Activated CD4-positive, CD25-positive, alpha-beta regulatory T cell treated with anti-CD3 and anti-CD28 coated beads, Interleukin-2, amount 50 U/mL, for 72 hours (primary cell): ENCODE measurements around the gene MT1G.
"Not testable (repeated sequence)": the region's sequence is repeated elsewhere in the genome, so short reads cannot be mapped to it uniquely, and the experiment has no call there.

Source experiments
- DNase-seq: peaks from one replicate; pipeline ENCODE4 v3.0.0; 2021

MT1G gene

DNA sequence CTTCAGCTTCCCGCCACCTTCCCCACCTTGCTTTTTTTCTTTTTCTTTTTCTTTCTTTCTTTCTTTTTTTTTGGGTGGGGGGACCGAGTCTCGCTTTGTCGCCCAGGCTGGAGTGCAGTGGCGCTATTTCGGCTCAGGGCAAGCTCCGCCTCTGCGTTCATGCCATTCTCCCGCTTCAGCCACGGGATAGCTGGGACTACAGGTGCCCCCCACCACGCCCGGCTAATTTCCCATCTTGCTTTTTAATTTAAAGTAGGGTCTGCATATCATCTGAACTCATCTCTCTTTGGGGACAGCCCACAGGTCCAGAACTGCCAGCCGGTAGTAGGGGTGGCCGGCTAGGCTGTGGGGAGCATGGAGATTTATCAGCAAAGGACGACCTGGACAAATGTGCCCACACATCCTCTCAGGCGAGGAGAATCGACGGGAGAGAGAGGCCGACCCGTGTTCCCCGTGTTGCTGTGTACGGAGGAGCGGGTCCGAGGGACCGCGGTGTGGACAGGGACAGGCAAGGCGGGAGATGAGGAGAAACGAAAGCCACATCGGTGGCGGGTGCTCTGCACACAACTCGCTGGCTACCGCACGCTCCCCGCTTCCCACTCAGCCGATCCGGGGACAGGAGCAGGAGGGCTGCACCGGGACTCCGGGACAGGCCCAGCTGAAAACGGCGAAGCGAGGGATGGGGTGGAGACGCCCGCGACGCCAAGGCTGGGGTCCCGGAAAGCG, 33.0 kb downstream of the MT1G start:
- no peak for DNase-seq

DNA sequence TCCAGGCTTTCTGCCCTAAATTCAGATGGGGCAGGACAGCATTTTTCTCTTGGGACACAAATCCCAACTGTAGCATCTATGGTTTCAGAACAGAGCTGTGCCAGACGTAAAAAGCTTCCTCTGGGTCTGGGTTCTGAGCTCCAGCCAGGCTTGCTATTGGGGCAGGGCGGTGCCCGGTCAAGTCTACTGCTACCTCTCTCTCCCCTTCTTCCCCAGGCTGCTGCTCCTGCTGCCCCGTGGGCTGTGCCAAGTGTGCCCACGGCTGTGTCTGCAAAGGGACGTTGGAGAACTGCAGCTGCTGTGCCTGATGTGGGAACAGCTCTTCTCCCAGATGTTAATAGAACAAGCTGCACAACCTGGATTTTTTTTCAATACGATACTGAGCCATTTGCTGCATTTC, 34.3 kb downstream of the MT1G start:
- DNase-seq = no peak

DNA sequence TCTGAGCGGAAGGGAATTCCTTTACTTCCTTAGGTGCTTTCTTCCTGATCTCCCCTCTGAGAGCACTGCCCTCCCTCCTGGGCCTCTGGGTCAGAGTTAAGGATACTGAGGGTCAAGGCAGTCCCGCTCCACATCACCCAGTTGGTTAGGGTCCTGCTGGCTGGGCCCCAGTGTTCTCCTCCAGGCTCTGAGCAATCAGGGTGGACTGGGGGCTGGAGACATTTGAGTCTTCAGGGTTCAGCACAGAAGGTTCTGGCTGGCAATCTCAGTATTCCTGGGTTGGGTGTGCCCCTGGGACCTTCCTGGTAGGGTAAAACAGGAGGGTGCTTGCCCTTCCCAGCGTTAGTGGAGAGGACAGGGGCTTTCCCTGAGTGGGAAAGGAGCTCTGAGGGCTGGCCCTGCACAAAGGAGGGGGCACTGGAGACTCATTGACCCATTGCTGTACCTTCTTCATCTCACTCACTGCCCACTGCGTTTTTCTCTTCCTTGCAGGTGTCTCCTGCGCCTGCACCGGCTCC, 35.0 kb downstream of the MT1G start:
- no peak for DNase-seq

DNA sequence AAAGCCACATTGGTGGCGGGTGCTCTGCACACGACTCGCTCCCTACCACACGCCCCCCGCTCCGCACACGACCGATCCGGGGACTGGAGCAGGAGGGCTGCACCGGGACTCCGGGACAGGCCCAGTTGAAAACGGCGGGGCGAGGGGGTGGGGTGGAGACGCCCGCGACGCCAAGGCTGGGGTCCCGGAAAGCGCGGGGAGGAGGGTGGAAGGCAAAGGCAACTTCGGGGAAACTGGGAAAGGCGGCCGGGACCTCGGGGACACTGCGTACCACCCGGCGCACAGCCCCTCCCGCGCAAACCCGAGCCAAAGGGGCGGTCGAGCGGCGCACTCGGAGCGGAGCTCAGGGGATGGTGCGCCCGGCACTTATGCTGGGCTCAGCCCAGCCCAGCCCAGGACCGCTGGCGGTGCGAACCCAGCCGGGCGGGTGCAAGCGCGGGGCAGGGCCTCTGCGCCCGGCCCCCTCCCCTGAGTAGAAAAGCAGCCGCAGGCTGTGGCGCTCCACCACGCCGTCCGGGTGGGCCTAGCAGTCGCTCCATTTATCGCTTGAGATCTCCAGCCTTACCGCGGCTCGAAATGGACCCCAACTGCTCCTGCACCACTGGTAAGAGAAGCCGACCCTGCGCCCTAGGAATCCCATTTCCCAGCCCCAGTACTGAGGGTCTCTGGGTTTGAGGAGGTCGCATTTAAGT, 35.6 kb downstream of the MT1G start, which contains the start of gene MT1M:
TSS of gene MT1M (plus strand) at position 504 of the 692 bp plus-strand sequence. CDS start at position 577, 73 bp downstream.
- DNase-seq = no peak

DNA sequence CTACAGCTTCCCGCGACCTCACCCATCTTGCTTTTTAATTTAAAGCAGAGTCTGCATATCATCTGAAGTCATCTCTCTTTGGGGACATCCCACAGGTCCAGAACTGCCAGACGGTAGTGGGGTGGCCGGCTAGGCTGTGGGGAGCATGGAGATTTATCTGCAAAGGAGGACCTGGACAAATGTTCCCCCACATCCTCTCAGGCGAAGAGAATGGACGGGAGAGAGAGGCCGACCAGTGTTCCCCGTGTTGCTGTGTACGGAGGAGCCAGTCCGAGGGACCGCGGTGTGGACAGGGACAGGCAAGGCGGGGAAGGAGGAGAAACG, 36.1 kb downstream of the MT1G start:
- no peak for DNase-seq

DNA sequence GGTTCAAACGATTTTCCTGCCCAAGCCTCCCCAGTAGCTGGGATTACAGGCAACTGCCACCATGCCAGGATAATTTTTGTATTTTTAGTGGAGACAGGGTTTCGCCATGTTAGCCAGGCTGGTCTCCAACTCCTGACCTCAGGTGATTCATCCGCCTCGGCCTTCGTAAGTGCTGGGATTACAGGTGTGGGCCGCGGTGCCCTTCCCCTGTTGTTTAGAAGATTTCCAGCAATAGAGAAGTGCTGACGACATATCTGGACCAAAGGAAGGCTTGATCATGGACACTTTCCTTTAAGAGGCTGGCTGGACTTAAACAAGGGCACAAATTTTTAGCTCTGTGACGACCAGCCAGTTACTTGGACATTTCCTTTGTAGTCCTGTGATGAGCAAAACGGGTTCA, 36.7 kb downstream of the MT1G start:
- no peak for DNase-seq

DNA sequence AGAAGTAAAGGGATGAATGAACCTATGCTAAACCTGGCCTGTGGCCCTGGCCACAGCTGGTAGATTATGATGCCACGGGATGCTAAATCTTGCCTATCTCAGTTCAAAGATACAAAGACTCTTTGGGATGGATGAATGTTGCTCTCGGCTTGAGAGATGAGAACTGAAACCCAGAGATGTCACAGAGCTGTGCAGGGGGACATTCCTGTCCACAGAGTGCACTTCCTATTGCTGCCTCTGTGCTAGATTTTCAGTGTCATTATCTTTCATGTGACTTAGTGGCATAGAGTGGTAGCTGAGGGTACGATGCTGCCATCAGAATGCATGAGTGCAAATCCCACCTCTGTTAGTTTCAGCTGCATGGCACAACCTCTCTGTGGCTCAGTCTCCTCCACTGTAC, 37.7 kb downstream of the MT1G start:
- DNase-seq = no peak

DNA sequence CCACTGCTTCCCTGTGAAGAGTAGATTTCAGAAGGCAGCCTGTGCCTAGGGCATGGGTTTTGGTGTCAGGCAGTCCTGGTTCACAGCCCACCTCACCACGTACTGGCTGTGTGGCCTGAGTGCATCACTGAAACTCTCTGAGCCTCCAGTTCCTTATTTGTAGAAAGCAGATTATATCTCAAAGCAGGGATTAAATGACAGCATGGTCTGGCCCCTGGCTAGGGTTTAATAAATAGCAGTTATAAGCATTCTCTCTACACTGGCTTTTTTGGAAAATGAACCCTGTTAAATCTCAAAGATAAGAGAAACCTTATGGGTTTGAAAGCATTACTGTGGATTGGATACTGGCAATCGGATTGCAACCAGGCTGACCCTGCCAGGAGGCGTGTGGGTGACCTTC, 38.3 kb downstream of the MT1G start:
- no peak for DNase-seq

DNA sequence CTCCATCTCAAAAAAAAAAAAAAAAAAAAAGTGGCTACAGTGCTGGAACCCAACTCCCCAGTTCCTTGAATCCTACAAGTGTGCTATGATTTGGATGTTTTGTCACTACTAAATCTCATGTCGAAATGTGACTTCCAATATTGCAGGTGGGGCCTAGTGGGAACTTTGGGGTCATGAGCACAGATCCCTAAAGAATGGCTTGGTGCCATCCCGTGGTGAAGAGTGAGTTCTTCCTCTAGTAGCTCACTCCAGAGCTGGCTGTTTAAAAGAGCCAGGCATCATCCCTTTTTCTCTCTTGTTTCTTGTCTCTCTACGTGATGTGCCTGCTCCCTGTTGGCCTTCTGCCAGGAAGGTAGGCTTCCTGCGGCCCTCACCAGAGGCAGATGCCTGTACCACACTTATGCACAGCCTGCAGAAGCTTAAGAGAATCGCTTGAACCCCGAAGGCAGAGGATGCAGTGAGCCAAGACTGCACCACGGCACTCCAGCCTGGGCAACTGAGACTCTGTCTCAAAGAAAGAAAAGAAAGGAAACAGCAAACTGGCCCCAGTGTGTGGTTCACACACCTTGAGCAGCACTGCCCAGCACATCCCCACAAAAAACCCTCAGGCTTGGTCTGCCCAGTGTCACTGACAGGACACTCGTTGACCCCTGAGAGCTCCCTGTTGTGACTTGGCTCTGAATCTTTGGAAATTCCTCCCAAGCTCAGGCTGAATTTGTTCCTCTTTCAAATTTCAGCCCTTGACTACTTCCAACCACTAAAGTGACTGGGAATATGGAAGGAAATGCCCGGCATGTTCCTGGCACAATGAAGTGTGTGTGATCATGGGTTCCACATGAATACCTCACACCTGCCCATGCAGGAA, 39.1 kb downstream of the MT1G start:
- no peak for DNase-seq

DNA sequence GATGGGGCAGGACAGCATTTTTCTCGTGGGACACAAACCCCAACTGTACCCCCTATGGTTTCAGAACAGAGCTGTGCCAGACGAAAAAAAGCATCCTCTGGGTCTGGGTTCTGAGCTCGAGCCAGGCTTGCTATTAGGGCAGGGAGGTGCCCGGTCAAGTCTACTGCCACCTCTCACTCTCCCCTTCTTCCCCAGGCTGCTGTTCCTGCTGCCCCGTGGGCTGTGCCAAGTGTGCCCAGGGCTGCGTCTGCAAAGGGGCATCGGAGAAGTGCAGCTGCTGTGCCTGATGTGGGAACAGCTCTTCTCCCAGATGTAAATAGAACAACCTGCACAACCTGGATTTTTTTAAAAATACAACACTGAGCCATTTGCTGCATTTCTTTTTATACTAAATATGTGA, 41.2 kb downstream of the MT1G start:
- DNase-seq = no peak

DNA sequence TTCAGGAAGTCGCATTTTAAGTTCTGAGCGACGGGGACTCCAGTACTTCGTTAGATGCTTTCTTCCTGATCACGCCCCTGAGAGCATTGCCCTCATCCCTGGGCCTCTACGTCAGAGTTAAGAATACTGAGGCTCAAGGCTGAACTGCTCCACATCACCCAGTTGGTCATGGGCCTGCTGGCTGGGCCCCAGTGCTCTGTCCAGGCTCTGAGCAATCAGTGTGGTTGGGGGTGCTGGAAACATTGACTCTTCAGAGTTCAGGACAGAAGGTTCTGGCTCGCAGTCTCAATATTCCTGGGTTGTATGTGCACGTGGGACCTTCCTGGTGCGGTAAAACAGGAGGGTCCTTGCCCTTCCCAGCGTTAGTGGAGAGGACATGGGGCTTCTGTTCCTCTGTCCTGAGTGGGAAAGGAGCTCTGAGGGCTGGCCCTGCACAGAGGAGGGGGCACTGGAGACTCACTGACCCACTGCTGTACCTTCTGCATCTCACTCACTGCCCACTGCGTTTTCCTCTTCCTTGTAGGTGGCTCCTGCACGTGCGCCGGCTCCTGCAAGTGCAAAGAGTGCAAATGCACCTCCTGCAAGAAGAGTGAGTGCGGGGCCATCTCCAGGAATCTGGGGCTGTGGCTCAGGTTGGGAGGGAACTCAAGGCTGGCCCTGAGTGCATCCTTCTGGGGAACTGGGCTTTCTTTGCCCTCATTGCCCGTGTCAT, 41.8 kb downstream of the MT1G start:
- DNase-seq = no peak

DNA sequence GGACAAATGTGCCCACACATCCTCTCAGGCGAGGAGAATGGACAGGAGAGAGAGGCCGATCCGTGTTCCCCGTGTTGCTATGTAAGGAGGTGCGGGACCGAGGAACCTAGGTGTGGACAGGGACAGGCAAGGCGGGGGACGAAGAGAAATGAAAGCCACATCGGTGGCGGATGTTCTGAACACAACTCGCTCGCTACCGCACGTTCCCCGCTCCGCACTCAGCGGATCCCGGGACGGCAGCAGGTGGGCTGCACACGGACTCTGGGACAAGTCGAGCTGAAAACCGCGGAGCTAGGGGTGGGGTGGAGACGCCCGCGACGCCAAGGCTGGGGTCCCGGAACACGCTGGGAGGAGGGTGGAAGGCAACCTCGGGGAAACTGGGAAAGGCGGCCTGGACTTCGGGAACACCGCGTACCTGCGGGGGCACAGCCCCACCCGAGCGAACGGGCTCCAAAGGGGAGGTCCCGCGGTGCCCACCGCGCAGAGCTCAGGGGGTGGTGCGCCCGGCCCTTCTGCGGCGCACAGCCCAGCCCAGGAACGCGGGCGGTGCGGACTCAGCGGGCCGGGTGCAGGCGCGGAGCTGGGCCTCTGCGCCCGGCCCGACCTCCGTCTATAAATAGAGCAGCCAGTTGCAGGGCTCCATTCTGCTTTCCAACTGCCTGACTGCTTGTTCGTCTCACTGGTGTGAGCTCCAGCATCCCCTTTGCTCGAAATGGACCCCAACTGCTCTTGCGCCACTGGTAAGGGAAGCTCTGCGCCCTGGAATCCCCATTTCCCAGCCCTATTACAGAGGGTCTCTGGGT, 42.5 kb downstream of the MT1G start, which contains the start of gene MT1E:
TSS of gene MT1E (plus strand) at position 642 of the 803 bp plus-strand sequence. CDS start at position 713, 71 bp downstream.
- no peak for DNase-seq

DNA sequence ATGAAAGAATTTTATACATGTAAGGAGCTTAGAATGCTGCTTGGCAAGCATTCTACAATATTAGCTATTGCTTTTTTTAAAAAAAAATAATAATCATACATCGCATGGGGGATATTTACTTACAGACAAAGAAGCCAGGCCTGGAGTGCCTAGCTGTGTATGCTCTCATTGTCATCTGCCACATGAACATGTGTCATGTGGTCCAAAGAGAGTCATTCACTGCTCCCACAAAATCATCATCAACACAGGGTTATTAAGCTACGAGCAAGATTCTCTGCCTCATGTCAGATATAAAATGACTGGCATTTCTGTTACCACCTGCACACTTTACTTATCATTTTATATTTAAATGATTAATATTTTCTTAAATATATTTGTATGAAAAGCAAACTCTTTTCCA, 44.2 kb downstream of the MT1G start:
- DNase-seq = no peak

DNA sequence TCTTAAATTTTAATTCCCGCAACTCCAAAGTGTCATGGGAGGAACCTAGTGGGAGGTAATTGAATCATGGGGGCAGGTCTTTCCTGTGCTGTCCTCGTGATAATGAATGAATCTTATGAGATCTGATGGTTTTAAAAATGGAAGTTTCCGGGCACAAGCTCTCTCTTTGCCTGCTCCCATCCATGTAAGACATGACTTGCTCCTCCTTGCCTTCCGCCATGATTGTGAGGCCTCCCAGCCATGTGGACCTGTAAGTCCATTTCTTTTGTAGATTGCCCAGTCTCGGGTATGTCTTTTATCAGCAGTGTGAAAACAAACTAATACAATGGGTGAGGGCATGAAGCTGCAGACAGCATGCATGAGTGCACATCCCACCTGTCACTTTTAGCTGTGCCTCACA, 44.7 kb downstream of the MT1G start:
- DNase-seq = not testable (repeated sequence)

DNA sequence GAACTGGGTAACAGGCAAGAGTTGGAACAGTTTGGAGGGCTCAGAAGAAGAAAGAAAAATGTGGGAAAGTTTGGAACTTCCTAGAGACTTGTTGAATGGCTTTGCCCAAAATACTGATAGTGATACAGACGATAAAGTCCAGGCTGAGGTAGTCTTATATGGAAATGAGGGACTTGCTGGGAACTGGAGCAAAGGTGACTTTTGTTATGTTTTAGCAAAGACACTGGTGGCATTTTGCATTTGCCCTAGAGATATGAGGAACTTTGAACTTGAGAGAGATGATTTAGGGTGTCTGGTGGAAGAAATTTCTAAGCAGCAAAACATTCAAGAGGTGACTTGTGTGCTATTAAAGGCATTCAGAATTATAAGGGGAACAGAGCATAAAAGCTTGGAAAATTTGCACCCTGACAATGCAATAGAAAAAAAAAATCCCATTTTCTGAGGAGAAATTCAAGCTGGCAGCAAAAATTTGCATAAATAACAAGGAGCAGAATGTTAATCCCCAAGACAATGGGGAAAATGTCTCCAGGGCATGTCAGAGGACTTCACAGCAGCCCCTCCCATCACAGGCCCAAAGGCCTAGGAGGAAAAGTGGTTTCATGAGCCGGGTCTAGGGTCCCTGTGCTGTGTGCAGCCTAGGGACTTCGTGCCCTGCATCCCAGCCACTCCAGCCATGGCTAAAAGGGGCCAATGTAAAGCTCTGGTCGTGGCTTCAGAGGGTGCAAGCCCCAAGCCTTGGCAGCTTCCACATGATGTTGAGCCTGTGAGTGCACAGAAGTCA, 46.0 kb downstream of the MT1G start:
- not testable (repeated sequence) for DNase-seq

DNA sequence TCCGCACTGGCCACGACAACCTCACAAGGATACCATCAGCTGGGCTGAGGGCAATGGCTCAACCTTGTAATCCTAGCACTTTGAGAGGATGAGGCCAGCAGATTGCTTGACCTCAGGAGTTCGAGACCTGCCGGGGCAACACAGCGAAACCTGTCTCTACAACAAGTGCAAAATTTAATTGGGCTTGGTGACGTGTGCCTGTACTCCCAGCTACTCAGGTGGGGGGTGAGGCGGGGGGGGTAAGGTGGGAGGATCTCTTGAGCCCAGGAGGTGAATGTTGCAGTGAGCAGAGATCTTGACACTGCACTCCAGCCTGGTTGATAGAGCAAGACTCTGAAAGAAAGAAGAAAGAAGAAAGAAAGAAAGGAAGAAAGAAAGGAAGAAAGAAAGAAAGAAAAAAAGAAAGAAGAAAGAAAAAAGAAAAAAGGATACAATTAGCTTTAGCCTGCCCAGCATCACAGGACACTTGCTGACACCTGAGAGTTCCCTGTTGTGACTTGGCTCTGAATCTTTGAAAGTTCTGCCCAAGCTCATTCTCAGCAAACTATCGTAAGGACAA, 47.4 kb downstream of the MT1G start:
- DNase-seq = no peak

DNA sequence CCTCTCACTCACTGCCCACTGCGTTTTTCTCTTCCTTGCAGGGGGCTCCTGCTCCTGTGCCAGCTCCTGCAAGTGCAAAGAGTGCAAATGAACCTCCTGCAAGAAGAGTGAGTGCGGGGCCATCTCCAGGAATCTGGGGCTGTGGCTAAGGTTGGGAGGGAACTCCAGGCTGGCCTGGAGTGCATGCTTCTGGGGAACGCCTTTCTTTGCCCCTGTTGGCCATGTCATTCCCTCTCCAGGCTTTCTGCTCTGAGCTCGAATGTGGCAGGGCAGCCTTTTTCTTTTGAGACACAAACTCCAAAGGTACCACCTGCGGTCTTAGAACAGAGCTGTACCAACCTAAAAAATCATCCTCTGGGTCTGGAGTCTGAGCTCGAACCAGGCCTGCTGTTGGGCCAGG, 49.7 kb downstream of the MT1G start:
- DNase-seq = no peak

DNA sequence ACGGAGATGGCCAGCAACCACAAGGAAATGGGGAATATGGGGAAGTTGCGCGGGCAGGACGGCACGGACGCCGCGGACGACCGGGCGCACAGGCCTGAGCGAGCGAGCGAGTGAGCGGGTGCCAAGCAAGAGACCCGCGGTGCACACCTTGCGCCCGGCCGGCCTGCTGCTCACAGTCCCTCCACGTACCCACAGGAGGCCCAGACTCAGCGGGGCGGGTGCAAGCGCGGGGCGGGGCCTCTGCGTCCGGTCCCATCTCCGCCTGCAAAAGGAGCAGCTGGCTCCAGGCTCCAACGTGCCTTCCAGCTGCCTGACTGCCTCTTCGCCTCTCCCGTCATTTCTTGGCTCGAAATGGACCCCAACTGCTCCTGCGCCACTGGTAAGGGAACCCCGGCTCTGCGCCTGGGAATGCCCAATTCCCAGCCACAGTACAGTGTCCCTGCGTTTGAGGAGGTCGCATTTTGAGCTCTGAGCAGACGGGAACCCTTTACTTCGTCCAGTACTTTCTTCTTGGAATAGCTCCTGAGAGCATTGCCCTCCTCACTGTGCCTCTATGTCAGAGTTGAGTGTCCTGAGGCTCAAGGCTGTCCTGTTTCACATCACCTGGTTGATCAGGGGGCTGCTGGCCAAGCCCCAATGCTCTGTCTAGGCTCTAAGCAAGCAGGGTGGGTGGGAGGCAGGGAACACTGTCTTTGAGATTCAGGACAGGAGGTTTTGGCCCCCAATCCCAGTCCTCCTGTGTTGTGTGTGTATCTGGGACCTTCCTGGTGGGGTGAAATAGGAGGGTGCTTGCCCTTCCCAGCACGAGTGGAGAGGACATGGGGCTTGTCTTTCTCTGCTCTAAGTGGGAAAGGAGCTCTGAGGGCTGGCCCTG, 50.4 kb downstream of the MT1G start:
- DNase-seq = peak; percentile 53
